ENCODE measurements around the gene PTH2. TPM values are rescaled to one million over a fixed set of nuclear protein-coding genes. Genes with fewer than 3 reads are reported as not detected.

The PTH2 gene
- total and polyA plus RNA-seq, 2 donors (not counting 3 experiments of a cell fraction or from before 2014, with no cell fraction given) = not detected

DNA sequence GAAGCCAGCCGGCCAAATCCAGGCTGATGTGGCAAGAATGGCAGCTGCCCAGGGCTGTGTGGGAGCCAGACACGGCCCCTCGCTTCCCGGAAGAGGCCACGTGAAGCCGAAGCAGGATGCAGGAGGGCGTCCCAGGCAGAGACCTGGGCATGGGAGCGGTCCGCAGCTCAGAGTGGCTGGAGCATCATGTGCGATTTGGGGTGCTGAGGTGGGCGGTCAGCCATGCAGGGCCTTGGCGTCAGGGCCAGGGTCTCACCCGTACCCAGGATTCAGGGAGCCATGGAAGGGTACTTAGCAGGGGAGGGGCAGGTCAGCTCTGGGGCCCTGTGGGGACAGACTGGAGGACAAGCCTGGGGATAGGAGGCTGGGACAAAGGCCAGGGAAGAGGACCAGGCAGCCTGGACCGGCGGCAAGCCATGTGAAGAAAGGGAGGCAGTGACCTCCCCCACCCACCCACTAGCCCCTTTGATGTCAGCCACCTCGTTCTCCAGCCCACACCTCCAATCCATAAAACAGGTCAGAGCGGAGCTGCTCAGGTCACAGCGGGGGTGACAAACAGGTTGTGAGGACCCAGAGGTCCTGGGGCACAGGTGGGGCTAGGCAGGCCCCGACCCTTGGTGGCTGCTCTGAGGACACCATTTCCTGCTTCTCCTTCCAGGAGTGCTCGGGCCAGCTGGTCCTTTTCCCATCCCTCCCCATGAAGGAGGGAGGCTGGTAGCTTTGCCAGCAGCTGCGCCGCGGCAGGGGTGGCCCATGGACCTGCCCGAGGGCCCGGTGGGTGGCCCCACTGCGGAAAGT is 32.9 kb downstream of the PTH2 start:
- no peak overlapping the region for H3K9ac ChIP-seq (replicated peaks; ENCODE audit: extremely low read depth, insufficient read depth, low read length)
- no peaks in the 10 kb centered on the region for H3K79me2 ChIP-seq (ENCODE audit: control insufficient read depth, insufficient read depth, low read length)
- TF ChIP-seq EZH2 (IDR thresholded peaks at IDR 0.05; ENCODE audit: borderline replicate concordance, low read depth, low read length, severe bottlenecking) (no peak), POLR2AphosphoS5 (IDR thresholded peaks at IDR 0.05; ENCODE audit: insufficient read depth, low read depth, low read length) (no peak), FOS (IDR thresholded peaks at IDR 0.05; ENCODE audit: borderline replicate concordance, insufficient read depth, low read length) (no peak), POLR2A (IDR thresholded peaks at IDR 0.05; ENCODE audit: low read depth, low read length) (no peak), GATA2 (IDR thresholded peaks at IDR 0.05; ENCODE audit: insufficient read depth, insufficient read length, low read depth, low read length) (no peak), JUN (IDR thresholded peaks at IDR 0.05; ENCODE audit: borderline replicate concordance, insufficient read depth, insufficient read length, low read depth) (no peak), MYC (IDR thresholded peaks at IDR 0.05; ENCODE audit: low read depth, low read length) (no peak)
- TF ChIP-seq, protein P1, sequence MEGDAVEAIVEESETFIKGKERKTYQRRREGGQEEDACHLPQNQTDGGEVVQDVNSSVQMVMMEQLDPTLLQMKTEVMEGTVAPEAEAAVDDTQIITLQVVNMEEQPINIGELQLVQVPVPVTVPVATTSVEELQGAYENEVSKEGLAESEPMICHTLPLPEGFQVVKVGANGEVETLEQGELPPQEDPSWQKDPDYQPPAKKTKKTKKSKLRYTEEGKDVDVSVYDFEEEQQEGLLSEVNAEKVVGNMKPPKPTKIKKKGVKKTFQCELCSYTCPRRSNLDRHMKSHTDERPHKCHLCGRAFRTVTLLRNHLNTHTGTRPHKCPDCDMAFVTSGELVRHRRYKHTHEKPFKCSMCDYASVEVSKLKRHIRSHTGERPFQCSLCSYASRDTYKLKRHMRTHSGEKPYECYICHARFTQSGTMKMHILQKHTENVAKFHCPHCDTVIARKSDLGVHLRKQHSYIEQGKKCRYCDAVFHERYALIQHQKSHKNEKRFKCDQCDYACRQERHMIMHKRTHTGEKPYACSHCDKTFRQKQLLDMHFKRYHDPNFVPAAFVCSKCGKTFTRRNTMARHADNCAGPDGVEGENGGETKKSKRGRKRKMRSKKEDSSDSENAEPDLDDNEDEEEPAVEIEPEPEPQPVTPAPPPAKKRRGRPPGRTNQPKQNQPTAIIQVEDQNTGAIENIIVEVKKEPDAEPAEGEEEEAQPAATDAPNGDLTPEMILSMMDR (IDR thresholded peaks at IDR 0.05; ENCODE audit: extremely low read depth in 1 of 2, insufficient read depth in 1 of 2, low read depth in 1 of 2, low read length in 2 of 2) = no peak
- TF ChIP-seq, protein P2, sequence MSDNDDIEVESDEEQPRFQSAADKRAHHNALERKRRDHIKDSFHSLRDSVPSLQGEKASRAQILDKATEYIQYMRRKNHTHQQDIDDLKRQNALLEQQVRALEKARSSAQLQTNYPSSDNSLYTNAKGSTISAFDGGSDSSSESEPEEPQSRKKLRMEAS (IDR thresholded peaks at IDR 0.05; ENCODE audit: insufficient read depth, insufficient read length) = no peak
- no peaks in the 10 kb centered on the region for H3K9me1 ChIP-seq (replicated peaks; ENCODE audit: control insufficient read depth, extremely low read depth, insufficient read depth, low read length)
- H3K27ac ChIP-seq (ENCODE audit: insufficient read depth, low read depth, low read length) = no peak overlapping the region
- H4K20me1 ChIP-seq (replicated peaks; ENCODE audit: control insufficient read depth, extremely low read depth, insufficient read depth, low read length) = no peaks in the 10 kb centered on the region
- CTCF ChIA-PET = interaction anchor here (0.7 to 1.9 kb wide), 3 partner anchors 11 to 55 kb away, joined by 4 to 11 read pairs (median 4); no protein-coding TSS in a partner anchor
- H3K9me3 ChIP-seq (replicated peaks; ENCODE audit: control insufficient read depth, insufficient read depth, low read length) = no peaks in the 10 kb centered on the region
- POLR2A ChIA-PET = no interaction called here
- H2AFZ ChIP-seq (ENCODE audit: low read depth, low read length) = no peak overlapping the region
- no TSS peak for BruUV-seq (replicated peaks)
- DNase-seq (ENCODE audit: low read depth, low spot score) (no peak), FAIRE-seq (no peak)
- dilution Hi-C loops (cut with MboI; ENCODE audit: extremely low pct_ligation_motif_present, low sequenced_read_pairs) = no loop called here
- H3K27me3 ChIP-seq (ENCODE audit: control insufficient read depth in 2 of 2, insufficient read depth in 2 of 2, low read length in 2 of 2) = peaks cover 0 to 2% of the 10 kb centered on the region in 2 experiments
- no peaks in the 10 kb centered on the region for H3K4me1 ChIP-seq (ENCODE audit: control insufficient read depth, extremely low read depth, insufficient read depth, low read length)
- intact Hi-C loops (cut with micrococcal nuclease) = no loop called here
- no peak overlapping the region for H3K4me3 ChIP-seq (replicated peaks in 1 of 3; ENCODE audit: insufficient read depth in 1 of 3, low read depth in 1 of 3, low read length in 3 of 3)
- no peaks in the 10 kb centered on the region for H3K36me3 ChIP-seq (ENCODE audit: control insufficient read depth in 2 of 2, extremely low read depth in 1 of 2, insufficient read depth in 2 of 2, low read length in 2 of 2)
- no peak overlapping the region for H3K4me2 ChIP-seq (ENCODE audit: insufficient read depth, low read length)
